Measurements from ENCODE around the gene EHD1. TPM values are rescaled to one million over a fixed set of nuclear protein-coding genes. Genes with fewer than 3 reads are reported as not detected.
A peak's percentile ranks its signal among the peaks of the same experiment; 100 is the strongest.

EHD1 gene
- total and polyA plus RNA-seq, 10 donors: 51.9 to 337 (median 162) TPM

DNA sequence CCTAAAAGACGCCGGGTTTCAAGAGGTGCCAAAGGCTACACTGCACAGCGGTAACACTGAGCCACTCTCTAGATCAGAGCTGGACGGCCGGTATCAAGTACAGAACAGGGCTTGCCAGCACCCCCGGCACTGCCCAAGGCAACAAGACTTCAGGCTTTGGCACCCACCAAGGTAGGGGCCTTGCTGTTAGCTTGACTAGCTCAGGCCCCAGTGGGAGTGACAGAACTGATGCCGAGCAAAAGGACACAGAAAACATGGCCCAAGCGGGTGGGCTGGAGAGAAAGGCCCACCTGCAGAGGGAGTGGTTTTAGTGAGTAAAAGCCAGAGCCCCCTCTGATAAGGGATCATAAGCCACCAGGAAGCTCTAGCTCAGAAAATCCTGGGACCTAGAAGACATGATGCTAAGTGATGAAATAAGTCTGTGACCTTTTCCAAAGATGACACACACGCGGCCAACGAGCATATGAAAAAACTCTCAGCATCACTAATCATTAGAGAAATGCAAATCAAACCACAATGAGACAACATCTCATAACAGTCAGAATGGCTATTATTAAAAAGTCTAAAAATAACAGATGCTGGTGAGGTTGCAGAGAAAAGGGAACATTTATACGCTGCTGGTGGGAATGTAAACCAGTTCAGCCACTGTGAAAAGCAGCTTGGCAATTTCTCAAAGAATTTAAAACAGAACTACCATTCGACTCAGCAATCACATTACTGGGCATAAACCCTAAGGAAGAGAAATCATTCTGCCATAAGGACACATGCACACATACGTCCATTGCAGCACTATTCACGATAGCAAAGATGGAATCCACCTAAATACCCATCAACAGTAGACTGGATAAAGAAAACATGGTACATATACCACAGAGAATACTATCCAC is 12.9 kb downstream of the EHD1 start:
- 57 to 64% (median 59%) methylated on average over 14 to 15 of the region's 15 CpGs for WGBS, 5 donors
- Histone ChIP-seq H3K4me3 (peak overlapping the region in 4 of 8 donors; percentile 6 to 57 (median 11)), H3K36me3 (peaks cover 0 to 65% (median 8%) of the 10 kb centered on the region in 6 donors)

DNA sequence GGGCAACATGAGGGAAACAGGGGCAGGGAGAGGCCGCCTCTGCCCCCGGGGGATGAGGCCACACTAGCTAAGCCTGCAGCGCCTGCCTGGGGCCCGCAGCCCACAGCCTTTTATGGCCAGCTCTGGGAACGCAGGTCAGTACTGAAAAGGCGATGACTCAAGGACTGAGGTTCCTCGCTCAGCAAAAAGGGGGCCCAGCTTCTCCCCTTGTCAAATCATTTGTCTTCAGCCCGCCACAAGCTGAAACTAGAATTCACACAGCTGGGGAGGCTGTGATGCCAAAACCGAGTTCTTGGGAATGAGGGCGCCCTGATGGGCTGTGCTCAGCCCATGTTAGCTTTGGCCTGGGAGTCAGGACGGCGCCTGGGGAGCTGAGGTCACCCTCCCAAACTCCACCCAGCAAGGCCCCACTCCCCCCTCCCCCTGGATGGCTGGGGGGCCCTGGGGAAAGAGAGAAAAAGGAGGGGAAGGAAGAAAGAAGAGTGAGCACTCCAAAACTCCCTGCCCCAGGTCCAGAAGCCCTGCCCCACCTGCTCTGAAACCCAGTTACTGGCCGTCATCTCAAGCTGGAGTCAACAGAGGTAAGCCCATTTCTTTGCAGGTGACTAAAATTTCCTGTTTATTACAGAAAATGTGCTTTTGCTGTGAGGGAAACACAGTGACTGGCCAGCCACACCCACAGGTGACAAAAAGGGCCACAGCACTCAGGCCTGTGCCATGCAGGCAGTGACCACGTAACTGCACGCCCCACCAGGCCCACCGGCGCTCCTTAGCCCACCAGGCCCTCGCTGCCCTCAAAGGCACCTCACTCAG is 13.7 kb downstream of the EHD1 start:
- H3K4me3 ChIP-seq: peak overlapping the region in 6 of 8 donors; percentile 3 to 57 (median 6)
- TF ChIP-seq, protein P1, sequence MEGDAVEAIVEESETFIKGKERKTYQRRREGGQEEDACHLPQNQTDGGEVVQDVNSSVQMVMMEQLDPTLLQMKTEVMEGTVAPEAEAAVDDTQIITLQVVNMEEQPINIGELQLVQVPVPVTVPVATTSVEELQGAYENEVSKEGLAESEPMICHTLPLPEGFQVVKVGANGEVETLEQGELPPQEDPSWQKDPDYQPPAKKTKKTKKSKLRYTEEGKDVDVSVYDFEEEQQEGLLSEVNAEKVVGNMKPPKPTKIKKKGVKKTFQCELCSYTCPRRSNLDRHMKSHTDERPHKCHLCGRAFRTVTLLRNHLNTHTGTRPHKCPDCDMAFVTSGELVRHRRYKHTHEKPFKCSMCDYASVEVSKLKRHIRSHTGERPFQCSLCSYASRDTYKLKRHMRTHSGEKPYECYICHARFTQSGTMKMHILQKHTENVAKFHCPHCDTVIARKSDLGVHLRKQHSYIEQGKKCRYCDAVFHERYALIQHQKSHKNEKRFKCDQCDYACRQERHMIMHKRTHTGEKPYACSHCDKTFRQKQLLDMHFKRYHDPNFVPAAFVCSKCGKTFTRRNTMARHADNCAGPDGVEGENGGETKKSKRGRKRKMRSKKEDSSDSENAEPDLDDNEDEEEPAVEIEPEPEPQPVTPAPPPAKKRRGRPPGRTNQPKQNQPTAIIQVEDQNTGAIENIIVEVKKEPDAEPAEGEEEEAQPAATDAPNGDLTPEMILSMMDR (IDR thresholded peaks at IDR 0.05 in 8 of 11, conservative IDR thresholded peaks at IDR 0.05 in 3 of 11): no peak
- TF ChIP-seq POLR2AphosphoS5 (IDR thresholded peaks at IDR 0.05): peak in 2 of 3 donors; percentile 56 to 64
- peak; percentile 80 for DNase-seq
- intact Hi-C loops (cut with DNase I; ENCODE audit: low total_unique reads): no loop called here
- peaks cover 91 to 100% (median 100%) of the 10 kb centered on the region in 6 donors for H3K4me1 ChIP-seq
- no peaks in the 10 kb centered on the region for H3K9me3 ChIP-seq
- H3K27ac ChIP-seq: peak overlapping the region; percentile 23 to 98 (median 92)
- H3K27me3 ChIP-seq (replicated peaks in 1 of 7): no peaks in the 10 kb centered on the region
- WGBS, 5 donors: 37 to 51% (median 50%) methylated on average over 18 of the region's 18 CpGs
- H3K36me3 ChIP-seq: peaks cover 0 to 63% (median 13%) of the 10 kb centered on the region in 6 donors

More for the DNA sequence above, 12.9 kb downstream of the EHD1 start:
- TF ChIP-seq POLR2AphosphoS5 (IDR thresholded peaks at IDR 0.05): peak in 1 of 3 donors; percentile 3
- no peak for TF ChIP-seq POLR2A (IDR thresholded peaks at IDR 0.05)
- TF ChIP-seq, protein P1 (IDR thresholded peaks at IDR 0.05 in 8 of 11, conservative IDR thresholded peaks at IDR 0.05 in 3 of 11): no peak
- Histone ChIP-seq H3K27ac (peak overlapping the region; percentile 57 to 98 (median 92)), H3K9me3 (no peaks in the 10 kb centered on the region), H3K4me1 (peaks cover 91 to 100% (median 100%) of the 10 kb centered on the region in 6 donors), H3K27me3 (replicated peaks in 1 of 7) (no peaks in the 10 kb centered on the region)
- intact Hi-C loops (cut with DNase I; ENCODE audit: low total_unique reads): no loop called here
- peak; percentile 83 for DNase-seq

DNA sequence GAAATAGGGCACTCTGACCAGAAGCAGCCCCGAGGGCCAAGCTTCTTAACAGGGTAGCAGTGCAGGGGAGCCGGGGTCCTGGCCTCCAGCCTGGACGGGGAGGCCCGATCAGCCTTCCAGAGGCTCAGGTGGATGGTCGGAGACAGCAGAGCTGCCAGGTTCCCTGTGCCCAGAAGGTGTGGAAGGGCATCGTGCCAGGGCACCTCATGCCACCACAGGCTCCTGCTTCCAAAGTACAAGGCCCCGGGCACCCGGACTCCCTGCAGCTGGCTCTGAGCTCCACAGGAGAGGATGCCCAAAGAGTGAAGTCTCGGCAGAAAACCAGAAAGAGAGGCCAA is 14.3 kb downstream of the EHD1 start:
- Histone ChIP-seq H3K36me3 (peaks cover 0 to 63% (median 16%) of the 10 kb centered on the region in 6 donors), H3K9me3 (no peaks in the 10 kb centered on the region), H3K27ac (peak overlapping the region; percentile 23 to 98 (median 92)), H3K27me3 (replicated peaks in 1 of 7) (no peaks in the 10 kb centered on the region), H3K4me3 (peak overlapping the region in 5 of 8 donors; percentile 2 to 57 (median 6)), H3K4me1 (peaks cover 91 to 100% (median 100%) of the 10 kb centered on the region in 6 donors)
- TF ChIP-seq, protein P1 (IDR thresholded peaks at IDR 0.05 in 8 of 11, conservative IDR thresholded peaks at IDR 0.05 in 3 of 11): no peak
- no peak for TF ChIP-seq POLR2AphosphoS5 (IDR thresholded peaks at IDR 0.05)
- DNase-seq: peak; percentile 80
- WGBS, 5 donors: 50 to 67% (median 60%) methylated on average over 5 to 9 of the region's 9 CpGs
- intact Hi-C loops (cut with DNase I; ENCODE audit: low total_unique reads): no loop called here
